ENCODE measurements around the gene MYOD1. TPM values are rescaled to one million over a fixed set of nuclear protein-coding genes. Genes with fewer than 3 reads are reported as not detected.

The MYOD1 gene
- total and polyA plus RNA-seq, 8 donors, result not detected

- intact Hi-C loops (cut with DNase I), result no loop called here
- Histone ChIP-seq H3K36me3 (no peaks in the 10 kb centered on the region), H3K27ac (no peak overlapping the region), H3K4me3 (no peak overlapping the region), H3K9me3 (no peaks in the 10 kb centered on the region), H3K4me1 (no peaks in the 10 kb centered on the region), H3K27me3 (peaks cover 0 to 38% of the 10 kb centered on the region in 2 donors)
- ATAC-seq (no peak), DNase-seq (no peak)
- no peak for TF ChIP-seq CTCF (IDR thresholded peaks at IDR 0.05)
Observed at GRCh38 chr11:17683377-17684161, 35.8 kb upstream of the MYOD1 start.

- no peaks in the 10 kb centered on the region for H3K36me3 ChIP-seq
- peaks cover 0 to 37% of the 10 kb centered on the region in 2 donors for H3K27me3 ChIP-seq
- no peak overlapping the region for H3K4me3 ChIP-seq
- H3K4me1 ChIP-seq, result no peaks in the 10 kb centered on the region
- intact Hi-C loops (cut with DNase I), result no loop called here
- DNase-seq, result no peak
- no peak for TF ChIP-seq CTCF (IDR thresholded peaks at IDR 0.05)
- H3K9me3 ChIP-seq, result no peaks in the 10 kb centered on the region
- no peak overlapping the region for H3K27ac ChIP-seq
- ATAC-seq, result no peak
Observed at GRCh38 chr11:17684550-17684949, 34.8 kb upstream of the MYOD1 start.

- no peak for TF ChIP-seq CTCF (IDR thresholded peaks at IDR 0.05)
- Histone ChIP-seq H3K4me3 (no peak overlapping the region), H3K27me3 (peaks cover 0 to 45% of the 10 kb centered on the region in 2 donors), H3K27ac (no peak overlapping the region), H3K4me1 (no peaks in the 10 kb centered on the region), H3K9me3 (no peaks in the 10 kb centered on the region), H3K36me3 (no peaks in the 10 kb centered on the region)
- intact Hi-C loops (cut with DNase I), result no loop called here
- ATAC-seq (no peak), DNase-seq (no peak)
Observed at GRCh38 chr11:17686231-17686980, 33.0 kb upstream of the MYOD1 start.

GRCh38 chr11:17687946-17688670, 31.3 kb upstream of the MYOD1 start:
- no peaks in the 10 kb centered on the region for H3K9me3 ChIP-seq
- no peak for DNase-seq
- H3K36me3 ChIP-seq, result no peaks in the 10 kb centered on the region
- H3K4me3 ChIP-seq, result no peak overlapping the region
- TF ChIP-seq CTCF (IDR thresholded peaks at IDR 0.05), result no peak
- no peak for ATAC-seq
- no peak overlapping the region for H3K27ac ChIP-seq
- peaks cover 0 to 53% of the 10 kb centered on the region in 2 donors for H3K27me3 ChIP-seq
- intact Hi-C loops (cut with DNase I), result no loop called here
- no peaks in the 10 kb centered on the region for H3K4me1 ChIP-seq

GRCh38 chr11:17691550-17691949, 27.8 kb upstream of the MYOD1 start:
- H3K9me3 ChIP-seq, result no peaks in the 10 kb centered on the region
- ATAC-seq, result no peak
- H3K36me3 ChIP-seq, result no peaks in the 10 kb centered on the region
- H3K27ac ChIP-seq, result no peak overlapping the region
- no peaks in the 10 kb centered on the region for H3K4me1 ChIP-seq
- DNase-seq, result no peak
- intact Hi-C loops (cut with DNase I), result no loop called here
- no peak overlapping the region for H3K4me3 ChIP-seq
- peaks cover 24 to 61% of the 10 kb centered on the region in 2 donors for H3K27me3 ChIP-seq
- no peak for TF ChIP-seq CTCF (IDR thresholded peaks at IDR 0.05)

Data from left lung (tissue), 10 donors.